Occipital lobe (tissue), 2 donors: ENCODE measurements around the gene PAFAH2. TPM values are rescaled to one million over a fixed set of nuclear protein-coding genes. Genes with fewer than 3 reads are reported as not detected.
A peak's percentile ranks its signal among the peaks of the same experiment; 100 is the strongest.

Experiments
- DNase-seq: peaks from one replicate; lab custom pipeline; 2025; lab: John Stamatoyannopoulos, UW
- total RNA-seq: library from RNA; depleted of rRNA; stranded (reverse); fragments of >200 nt; gene quantifications from one replicate; pipeline ENCODE4 v1.2.3, GENCODE V29; 2014

Gene PAFAH2
- 1.9 TPM for total RNA-seq

DNA sequence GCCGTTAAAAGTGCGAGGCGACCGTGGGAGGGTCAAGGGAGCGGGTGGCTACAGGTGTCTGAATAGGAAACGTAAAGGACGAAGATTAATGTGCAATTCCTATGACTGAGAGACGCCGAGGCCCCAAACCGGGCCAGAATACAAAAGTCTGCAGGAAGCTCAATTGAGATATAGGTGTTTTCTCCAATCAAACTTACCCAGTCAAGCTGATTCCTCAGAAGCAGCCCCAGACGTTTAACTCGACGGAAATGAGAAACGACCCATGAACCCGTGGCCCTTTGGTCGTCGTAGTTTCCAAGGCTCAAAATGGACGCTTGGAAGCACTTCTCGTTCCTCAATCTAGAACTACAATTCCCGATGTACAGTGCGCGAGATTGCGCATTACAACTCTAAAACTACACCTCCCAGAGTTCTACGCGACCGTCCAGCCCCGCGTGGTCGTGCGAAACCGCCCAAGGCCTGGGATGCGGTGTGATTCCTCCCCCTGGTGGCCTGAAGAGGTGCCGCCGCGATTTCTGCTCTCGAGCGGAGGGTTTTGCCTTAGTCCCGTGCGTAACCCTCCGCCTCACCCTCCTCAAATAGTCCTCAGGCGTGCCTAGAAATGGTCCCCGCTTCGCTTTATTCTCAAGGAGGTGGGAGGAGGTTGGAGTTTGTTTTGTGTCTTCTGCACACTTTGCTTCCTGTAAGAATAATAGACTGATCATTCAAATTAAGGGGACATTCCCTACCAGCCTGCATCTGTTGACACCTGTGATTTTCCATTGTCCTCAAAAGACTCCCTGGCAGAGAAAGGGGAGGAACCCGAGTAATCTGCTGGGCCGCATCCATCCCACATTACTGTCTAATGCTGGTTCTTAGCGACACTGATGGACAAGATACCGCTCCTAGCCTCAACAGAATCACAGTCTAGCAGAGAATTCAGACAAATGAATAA is at the start of gene PAFAH2:
TSS of gene PAFAH2 (minus strand) at position 236 of the 934 bp plus-strand sequence. CDS start 7,247 bp downstream, outside the sequence.
- peak; percentile 95 for DNase-seq

DNA sequence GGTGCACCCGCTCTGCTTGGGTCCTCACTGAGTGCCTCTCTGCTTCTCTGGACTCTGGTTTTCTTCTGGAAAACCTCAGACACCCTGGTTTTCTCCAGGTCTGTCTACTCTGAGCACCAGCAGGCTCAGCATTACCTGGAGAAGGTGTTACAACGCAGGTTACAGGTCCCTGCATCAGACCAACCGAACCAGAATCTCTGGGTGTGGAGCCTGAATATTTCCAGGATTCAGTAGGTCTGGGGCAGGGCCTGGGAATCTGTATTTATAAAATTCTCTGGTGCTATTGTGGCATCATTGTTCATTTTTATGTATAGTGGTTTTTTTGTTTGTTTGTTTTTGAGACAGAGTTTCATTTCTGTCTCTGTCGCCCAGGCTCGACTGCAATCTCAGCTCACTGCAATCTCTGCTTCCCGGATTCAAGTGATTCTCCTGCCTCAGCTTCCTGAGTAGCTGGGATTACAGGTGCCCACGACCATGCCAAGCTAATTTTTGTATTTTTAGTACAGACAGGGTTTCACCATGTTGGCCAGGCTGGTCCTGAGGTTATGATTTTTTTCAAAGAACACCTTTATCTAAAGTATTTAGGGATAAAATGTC is 49.5 kb upstream of the PAFAH2 start:
- DNase-seq: no peak

DNA sequence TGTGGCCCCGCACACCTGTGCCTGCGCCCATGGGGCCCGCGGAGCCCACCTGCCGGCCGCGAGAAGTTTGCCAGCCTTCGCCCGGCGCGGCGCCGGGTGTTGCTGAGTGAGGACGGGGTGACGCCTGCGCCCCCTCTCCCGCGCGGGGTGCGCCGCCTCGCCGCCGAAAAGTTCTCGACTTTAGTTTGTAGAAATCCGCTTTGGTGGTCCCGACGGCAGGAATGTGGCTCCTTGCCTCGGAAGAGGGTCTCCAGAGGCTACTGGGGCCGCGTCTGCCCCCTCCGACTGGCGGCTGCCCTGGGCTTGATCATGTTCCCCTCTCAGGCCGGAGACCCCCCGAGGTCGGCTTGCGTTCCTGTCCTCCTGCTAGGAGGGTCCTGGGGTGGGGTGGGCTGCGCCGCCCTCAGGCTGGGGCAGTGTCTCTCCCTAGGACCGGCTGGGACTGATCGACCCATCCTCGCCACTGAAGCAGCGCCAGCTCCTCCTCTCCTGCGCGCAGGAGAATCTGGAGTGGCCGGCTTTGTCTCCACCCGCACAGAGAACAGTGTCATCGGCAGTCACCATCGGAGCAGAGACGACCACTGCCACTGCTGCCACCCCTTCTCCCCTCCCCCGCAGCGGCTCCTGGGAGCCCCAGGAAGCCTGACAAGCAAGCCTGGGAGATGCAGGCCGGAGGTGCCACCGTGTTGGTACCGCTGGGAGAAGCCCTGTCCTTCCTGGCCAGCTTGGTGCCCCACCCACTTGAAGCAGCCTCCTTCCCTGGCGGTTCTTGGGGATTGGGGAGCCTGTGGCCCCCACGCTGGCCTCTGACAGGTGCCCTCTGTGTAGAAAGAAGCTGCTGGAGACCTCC is 48.6 kb upstream of the PAFAH2 start:
- no peak for DNase-seq

DNA sequence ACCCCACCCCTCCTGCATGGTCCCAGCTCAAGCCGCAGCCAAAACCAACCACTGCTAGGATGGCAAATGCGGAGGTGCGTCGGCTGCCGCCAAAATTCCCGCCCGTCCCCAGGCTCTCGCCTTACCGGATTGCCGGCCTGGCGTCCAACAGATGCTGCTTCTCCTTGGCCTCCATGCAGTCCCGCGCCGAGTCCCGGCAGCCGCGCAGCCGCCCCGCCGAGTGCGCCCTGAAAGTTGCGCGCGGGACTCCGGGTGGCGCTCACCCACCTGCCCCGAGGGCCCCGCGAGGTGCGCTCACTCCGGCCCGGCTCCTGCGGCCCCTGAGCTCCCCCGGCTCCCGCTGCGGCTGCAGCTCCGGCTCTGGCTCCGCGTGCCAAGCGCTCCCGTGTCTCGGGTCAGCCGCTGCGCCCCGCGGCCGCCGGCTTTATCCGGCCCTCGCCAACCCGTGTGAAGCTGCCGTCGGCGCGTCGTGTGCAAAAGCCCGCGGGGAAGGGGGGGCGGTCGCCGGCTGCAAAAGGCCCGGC is 47.9 kb upstream of the PAFAH2 start, which contains the start of gene SLC30A2:
TSS of gene SLC30A2 (minus strand) at position 397 of the 524 bp plus-strand sequence. CDS start at position 175, 222 bp downstream.
- no peak for DNase-seq

DNA sequence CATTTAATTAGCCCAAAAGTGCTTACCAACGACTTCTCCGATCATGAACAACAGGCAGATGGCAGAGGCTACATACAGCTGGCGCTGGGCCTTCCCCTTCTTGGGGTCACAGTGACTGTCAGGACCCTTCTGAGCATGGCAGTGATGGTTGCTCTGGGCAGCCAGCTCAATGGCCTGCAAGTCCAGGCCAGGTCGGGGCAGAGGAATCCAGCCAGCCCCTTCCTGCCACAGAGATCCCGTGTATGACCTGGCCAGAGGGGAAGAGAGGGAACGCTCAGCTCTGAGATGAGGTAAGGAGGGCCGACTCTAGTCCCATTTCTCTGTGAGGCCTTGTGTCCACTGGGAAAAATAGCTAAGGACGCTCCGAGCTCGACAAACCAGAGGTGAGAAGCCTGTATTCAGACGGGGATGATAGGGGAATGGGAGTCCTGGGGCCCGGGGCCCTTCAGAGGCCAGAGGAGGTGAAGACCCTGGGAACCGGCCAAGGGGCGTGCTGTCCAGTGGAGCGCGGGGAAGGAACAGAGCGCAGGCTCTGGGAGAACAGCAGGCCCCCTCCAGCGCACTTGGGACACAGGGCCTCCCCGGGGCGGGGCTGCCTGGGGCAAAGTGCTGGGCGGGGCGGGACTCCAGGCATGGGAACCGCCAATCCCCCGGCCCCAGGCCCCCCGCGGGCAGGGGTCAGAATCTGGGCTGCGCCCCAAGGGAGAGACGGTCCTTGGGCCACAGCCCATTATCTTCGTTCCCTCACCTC is 47.3 kb upstream of the PAFAH2 start:
- no peak for DNase-seq

DNA sequence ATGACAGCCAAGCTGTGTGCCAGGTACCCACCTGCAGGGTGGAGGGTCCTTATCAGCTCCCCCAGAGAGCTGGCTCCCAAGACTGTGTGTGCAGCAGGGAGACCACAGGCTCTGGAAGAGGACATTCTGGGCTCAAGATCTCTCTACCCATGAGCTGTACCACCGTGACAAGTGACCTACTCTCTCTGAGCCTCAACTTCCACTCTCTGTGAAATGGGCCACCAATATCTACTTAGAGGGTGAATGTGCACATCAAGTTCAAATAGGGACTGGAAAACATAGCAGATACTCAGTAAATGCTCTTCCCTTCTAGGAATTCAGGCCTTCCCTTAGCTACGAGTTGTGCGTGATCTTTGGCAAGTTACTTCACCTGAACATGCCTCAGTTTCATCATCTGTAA is 46.6 kb upstream of the PAFAH2 start:
- DNase-seq: no peak

DNA sequence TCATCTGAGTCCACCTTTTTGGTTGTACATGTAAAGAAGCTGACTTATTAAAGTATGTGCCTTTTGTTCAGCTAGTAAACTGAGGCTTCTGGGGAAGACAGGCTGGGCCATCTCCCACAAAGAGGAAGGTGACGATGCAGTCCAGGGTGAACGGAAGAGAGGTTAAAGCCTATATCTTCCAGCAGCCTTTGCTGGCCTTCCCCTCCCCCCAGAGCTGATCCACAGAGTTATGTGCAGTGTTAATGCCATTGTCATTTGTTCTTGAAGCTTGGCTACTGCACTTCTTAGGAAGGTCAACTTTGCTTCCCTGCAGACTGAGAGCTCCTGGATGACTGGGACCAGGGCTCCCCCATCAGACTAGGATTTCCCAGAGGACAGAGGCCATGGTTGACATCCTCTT is 45.9 kb upstream of the PAFAH2 start:
- DNase-seq: no peak

DNA sequence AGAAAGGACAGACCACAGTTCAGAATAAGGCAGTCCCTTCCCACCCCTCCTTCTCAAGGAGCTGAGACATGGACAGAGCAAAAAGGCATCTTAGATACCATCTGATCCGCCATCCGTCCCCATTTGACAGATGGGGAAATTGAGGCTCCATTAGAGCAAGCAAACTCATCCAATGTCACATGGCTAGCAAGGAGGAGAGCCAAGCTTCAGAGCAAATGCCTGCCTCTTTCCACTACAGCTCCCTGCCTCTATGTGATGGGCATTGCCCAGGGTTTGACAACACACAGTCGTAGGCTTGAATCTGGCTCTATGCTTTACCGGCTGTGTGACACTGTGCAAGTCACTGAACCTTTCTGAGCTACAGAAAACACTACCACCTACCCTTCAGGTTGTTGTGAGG is 44.1 kb upstream of the PAFAH2 start:
- DNase-seq: no peak

DNA sequence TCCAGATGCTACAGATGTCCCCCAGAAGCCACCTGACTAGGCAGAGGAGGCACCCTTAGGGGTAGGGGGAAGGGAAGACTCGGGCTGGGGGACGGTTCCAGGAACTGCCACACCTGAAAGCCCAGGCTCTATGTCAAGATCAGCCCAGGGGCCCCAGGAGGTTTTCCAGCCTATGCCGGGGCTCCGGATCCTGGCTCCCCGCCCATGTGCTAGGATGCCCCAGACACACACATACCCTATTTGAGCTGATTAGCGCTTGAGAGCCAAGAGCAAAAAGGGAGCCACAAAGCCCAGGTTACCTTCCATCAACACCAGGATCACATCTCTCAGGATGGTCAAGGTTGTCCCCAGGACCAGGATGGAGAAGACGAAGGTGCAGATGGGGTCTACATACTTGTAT is 43.5 kb upstream of the PAFAH2 start:
- no peak for DNase-seq

DNA sequence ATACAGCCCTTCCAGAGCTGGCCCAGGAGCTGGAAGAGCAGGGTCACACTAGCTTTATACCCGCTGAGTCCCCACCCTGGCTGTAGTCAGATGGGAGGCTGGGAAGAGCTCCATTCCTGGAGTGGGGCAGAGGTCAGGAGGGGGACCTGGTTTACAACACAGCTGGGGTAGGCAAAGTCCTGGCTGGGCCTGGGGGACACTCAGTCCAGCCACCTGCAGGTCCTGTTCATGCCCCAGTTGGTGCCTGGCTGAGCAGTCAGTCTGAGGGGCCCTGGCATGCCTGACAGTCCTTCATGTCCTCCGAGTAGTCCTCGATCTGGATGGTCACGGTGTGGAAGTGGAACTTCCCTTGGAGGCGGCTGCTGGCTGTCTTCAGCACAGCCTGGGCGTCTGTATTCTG is 41.0 kb upstream of the PAFAH2 start:
- no peak for DNase-seq

DNA sequence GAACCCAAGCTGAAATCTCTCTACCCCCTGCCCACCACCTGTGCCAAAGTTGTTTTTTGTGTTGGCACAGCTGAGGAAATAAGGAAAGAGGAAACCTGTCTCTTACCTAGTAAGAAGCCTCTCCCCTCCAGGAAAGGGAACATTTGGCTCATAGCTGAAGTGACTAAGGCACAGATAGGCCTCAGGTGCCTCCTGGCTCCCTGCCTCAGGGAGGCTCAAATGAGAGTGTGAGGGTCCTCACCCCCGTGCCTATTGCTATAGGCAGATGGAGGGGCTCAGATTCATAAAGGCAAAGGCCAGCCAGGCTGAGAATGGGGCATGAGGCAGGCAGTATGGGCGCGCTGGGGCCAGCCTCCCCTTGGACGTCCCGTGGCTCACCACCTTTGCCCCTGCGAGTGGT is 40.6 kb upstream of the PAFAH2 start:
- no peak for DNase-seq

DNA sequence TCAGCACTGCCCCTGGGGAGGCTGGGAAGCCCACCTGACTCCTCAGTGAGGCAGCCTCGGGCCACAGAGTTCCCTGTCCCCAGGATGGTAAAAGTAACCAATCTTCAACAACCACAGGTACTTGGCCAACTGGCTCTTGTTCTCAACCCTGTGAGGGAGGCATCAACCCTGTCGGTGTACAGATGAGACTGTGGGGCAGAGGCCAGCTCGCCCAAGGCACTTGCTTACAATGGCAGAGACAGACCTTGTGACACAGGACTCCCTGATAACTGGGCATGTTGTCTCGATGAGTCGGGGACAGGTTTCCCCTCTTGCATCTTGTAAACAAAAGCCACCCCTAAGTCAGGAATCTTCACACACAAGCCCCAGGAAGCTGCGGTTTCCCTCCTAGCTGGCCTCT is 40.0 kb upstream of the PAFAH2 start:
- no peak for DNase-seq

DNA sequence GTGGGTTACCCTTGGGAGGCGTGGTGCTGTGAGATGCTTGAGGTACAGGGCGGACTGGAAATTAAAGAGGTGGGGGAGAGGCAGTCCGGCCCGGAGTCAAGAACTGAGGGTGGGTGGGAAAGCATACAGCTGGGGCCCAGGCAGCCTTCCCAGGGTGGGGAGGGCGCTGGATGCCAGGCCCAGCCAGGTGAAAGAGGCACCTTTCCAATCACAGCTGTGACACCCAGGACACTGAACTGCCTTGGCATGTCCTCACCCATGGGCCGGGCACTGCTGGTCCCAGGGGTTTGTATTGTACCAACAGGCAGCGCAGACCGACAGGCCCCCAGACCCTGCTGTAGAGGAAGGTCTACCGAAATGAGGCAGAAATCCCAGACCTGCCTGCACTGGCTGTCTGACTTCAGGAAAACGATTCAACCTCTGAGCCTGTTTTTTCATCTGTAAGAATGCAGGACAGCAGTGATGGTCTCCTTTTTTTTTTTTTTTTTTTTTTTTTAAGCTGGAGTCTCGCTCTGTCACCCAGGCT is 39.0 kb upstream of the PAFAH2 start:
- no peak for DNase-seq

DNA sequence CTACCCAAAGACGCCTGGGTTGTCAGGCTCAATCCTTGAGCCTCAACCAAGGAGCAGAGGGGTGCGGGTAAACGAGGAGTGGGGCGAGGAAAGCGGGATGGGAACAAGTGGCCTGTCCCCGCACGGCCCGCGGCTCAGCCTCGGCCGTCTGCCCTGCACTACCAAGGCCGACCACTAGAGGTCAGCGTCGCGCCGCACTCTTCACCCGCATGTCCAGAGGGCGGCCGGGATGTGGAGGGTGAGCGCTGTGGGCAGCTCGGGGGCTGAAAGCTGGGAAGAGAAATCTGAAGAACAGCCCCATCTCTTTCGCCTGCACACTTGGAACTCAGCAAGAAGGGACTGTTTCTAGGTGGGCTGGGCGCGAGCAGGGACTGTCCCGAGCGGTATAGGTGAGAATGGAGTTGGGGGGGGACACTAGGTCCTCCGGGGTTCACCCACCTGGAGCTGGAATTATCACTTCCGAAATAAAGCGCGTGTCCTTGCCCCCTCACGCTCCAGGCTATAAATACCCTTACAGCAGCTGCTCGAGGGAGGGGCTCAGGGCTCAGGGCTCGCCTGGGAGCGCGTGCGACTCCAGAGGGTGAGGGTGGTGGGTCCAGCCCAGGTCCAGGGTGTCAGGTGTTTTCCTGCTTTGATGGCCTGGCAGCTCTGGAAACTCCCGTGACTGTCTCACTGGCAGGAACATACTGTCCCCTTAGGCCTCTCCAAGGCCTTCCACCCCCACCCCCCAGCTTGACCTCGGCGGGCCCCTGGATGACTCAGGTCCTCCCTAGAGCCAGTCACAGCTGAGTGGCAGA is 38.3 kb upstream of the PAFAH2 start:
- peak; percentile 74 for DNase-seq

DNA sequence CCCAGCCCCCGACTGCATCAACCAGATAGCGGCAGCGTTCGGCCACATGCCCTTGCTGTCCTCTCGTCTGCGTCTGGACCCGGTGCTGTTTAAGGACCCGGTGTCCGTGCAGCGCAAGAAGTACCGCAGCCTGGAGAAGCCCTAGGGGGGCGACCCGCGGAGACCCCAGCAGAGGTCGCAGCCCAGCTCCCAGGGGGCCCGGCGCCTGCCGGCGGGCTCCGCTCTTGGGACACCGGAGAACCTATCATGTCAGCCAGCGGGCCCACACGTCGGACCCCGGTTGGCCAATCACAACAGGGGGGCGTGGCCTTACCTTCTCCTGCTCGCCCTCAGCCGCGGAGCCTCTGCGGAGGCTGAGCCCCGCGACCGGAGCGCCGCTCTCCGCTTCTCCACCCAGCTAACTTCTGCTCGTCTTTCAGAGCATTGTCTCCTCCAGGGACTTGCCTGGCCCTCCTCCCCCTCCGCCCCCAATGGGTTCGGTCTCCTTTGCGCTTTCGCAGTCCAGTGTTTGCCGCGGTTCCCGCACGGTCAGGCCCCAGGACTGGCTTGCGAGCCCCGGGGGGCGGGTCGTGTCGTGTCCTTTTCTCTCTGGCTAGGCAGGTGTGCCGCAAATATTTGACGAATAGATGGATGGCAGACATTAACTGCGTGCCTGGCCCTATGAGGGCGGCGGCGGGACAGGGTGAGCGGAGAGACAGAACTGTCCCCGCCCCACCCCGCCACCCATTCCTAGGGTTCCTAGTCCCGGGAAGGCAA is 37.5 kb upstream of the PAFAH2 start:
- peak; percentile 92 for DNase-seq

DNA sequence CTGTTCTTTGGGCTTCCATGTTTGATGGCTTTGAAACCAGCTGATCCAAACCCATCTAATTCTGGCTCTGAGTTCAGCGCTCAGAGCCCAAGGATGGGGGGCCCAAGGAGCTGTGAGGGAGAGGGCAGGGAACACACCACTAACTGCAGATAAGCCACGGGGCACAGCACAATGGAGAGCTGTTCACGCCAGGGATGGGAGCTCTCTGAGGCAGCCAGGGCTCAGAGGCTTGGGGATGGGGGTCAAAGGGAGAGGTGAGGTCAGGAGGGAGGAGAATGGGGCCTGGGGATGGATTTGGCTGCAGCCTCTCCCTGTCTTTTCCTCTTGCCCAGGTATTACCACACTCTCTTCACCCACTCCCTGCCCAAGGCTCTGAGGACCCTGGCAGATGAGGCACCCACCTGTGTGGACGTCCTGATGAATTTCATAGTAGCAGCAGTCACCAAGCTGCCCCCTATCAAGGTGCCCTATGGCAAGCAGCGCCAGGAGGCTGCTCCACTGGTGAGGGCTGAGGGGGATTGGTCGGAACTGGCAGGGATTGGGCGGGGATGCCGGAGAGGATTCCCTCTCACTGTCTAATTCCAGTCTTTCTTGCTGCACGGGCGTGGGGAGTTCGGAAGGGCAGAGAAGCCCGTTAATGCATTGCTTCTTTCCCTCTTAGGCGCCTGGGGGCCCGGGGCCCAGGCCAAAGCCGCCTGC is 36.8 kb upstream of the PAFAH2 start:
- DNase-seq: no peak

DNA sequence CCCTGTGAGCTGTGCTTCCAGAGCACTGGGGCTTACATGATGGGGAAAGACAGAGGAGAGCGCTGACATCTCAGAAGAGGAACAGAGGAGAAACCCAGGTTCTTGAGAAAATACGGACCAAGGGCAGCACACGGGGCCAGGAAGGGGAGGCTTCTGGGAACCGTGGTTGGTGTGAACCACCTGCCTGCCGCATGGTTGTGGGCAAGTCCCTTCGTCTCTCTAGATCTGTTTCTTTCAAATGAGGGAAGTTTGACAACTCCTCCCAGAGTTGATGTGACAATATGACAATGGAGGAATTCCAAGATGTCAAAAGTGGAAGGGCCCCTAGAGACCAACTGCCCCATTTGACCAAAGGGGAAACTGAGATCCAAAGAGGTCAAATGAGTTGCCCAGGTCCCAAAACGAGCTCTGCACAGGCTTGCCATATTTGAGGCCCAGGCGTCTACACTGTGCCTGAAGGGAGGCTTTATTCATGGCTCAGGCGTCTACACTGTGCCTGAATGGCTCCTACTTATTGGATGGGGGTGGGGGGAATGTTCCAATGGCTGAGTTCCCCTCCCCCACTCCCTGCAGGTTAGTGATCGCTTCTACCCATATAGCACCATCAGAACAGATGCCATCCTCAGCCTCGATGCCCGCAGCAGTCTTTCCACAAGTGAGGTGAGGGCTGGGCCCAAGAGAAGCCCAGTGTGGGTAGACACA is 34.9 kb upstream of the PAFAH2 start:
- no peak for DNase-seq
